GM18508 (cell line): ENCODE measurements around the gene DIP2C.
"Not testable (repeated sequence)": the region's sequence is repeated elsewhere in the genome, so short reads cannot be mapped to it uniquely, and the experiment has no call there.

Source experiments
- ATAC-seq: cut with Tn5 transposase; IDR thresholded peaks from one replicate; pipeline ENCODE4 v1.9.1; 2021; ENCODE audit warnings: moderate number of reproducible peaks; ENCODE audit not compliant: insufficient read depth, unreplicated experiment

The DIP2C gene

DNA sequence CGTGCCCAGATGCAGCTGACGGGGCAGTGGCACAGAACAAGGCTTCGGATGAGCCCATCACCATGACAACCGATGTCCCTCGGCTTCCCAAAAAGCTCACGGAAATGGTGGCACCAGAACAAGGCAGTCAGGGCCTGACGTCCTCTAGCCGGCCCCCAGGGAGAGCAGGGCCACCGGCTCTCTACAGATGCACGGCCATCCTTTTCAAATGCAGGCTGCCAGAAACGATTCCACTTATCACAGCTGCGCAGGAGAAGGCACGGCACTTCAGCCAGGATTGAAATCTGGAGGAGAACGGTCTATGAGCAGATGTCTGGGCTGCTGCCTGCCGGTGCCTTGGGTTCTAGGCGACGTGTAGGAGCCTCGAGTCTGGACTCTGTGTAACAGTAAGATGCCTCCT, 330.4 kb downstream of the DIP2C start:
- no peak for ATAC-seq

DNA sequence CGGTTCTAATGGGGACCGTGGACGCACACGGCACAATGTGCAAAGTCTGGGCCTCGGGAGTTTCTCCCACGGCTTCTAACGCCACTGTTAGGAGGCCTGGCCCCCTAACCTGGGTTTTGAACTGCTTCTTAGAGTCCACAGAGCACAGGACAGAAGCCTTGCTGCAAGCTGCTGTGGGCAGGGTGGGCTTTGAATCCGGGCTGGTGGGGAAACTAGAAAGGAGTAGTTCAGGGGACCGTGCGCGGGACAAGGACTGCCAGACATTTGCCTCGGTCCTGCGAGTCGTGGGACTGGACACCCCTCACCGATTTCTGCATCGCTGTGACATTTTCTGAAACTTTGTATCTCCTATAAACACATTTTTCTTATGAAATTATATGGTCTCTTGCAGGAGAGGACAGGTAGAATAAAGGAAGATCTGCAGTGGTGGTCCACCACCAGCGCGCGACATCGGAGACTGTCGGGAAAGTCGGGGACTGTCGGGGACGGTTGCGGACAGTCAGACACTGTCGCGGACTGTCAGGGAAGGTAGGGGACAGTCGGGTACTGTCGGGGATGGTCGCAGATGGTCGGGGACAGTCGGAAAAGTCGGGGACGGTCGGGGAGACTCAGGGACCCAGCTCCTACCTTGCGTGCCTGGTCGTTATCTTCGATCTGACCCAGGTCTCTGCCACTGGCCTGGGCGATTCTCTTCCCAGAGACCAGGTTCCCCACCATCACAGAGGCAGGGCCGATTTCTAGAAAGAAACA, 332.1 kb downstream of the DIP2C start:
- ATAC-seq, result no peak

DNA sequence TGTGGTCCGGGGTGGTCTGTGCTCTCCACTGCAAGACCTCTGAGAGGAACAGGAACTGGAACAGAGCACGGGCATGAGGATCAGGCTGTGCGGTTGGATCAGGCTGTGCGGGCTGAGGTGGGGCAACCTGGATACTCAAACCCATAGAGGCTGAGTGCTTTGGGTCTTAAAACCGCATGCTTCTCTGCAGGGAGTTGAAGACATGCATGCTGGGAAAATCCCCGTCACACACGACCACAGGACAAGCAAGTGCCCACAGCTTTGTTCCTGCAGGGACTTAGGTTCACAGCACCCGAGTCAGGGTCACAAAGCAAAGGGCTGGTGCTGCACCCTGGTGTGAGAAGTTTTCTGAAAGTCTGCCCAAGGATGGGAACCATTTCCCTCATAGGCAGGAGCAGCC, 333.0 kb downstream of the DIP2C start:
- ATAC-seq, result no peak

DNA sequence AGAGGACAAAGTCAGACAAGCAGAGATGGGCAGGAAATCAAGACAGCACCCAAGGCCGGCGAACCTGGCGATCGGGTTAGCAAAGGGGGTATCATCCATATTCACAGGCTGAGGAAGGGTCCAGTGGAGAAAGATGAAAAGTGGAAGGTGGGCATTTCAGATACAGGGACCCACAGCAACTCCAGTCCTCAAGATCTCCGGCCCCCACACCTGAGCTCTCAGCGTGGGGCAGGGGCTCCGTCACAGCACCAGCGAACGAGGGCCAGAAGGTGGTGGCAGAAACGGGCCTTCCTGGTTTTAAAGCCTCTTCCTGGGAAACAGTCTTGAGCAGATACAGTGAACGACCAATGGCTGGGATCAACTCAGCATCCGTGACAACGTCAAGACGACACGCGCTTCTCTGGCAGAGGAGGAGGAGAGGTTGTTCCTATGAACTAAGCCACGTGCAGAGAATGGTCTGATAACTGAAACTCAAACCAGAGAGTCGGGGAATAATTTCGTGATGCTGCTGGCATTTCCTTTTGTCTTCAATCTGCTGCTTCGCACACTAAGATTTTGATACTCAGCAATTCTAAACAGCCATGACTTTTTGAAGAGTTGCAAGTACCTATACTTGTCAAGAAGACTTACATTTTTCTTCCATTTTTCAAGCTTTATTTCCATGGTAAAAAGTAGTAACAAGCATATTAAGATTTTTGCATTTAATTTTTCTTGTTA, 334.4 kb downstream of the DIP2C start:
- no peak for ATAC-seq

DNA sequence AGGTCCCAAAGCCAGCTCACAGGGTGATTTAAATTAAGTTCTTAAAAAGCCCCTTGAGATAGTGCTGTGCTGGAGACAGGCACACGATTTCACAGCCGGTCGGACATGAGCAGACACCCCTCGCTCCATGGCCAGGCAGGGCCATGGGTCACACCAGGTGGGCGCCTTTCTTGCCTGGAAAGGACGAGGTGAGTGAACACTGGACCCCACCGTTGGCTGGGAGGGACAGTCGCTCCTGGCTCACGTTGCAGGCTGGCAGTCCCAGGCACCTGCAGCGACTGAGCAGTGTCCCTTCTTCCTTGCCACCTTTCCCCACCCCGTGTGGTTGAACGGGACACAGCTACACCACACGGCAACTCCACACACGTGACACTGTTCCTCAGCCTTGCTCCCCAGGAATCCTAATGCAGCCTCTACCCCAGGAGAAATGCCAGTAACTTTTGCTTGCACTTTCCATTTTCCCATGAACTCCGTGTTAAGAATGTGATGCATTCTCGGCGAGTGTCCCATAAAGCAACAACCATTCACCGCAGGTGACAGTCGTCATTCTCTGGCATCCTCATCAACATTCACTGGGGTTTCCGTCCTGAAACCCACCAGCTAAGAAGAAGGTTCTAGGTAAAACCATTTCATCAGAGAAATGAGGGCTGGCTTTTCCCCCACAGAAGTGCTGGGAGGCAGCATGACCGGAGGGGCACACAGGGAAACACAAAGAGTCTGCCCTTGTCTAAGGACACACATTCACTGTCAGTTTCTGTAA, 336.8 kb downstream of the DIP2C start:
- no peak for ATAC-seq

DNA sequence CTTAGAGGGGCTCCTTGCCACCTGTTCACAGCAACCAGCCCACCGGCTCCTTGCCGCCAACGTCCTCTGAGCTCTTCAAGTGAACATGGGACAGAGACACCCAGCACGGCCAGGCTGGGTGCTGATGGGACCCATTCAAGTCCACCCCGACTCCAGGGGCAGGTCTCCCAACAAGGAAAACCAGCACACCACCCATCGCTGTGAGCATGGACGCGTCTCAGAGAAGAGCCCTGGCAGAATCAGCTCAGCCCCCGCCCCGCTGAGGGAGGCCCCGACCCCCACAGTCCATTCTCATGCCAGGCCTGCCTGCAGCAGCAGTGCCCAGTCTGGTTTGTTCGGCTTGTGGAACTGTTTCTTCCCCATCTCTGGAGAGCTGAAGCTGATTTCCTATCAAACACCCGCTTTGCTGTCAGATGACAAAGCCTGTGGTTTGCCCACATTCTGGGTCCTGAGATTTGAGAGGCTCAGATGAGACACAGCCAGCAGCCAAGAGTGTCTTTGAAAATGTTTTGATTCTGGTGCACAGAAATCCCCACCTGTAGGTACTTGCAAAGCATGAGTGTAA, 337.6 kb downstream of the DIP2C start:
- ATAC-seq, result no peak

DNA sequence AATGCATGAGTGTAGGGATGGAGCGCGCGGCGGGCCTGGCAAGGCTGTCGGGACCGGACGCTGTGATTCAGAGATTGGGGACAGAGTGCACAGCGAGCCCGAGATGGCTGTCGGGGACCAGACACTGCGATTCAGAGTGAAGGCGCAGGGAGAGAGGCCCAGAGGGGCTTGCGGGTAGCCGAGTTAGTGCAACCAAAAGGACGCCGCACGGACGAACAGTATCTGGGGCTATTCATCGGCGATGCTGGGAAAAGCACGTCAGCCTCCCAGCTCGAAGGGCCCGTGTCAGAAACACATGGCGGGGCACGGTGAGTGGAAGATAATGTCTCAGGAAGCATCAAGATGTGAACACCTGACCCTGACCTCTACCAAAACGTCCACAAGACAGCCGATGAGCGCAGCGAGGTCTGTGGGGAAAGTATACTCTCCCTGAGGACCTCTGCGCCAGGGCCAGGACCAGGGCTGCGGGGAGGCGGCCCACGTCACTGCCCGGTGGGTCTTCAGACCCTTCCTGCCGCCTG, 338.4 kb downstream of the DIP2C start:
- no peak for ATAC-seq

DNA sequence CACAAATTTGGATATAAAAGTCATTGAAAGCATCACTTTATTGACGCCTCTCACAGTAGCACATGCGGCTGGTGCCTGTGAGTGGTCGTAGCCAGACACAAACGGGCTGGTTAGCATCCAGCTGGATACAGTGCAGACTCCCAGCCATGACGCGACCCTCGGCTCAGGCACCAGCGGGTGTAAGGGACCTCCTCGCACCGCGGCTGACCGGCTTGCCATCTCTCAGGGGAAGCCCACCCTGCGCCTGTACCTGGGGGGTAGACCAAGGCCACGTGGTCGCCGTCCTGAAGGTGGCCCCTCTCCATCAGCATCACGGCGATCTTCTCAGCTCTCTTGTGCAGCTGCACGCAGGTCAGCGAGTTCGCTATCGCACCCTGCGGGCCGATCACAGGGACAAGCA, 340.4 kb downstream of the DIP2C start:
- ATAC-seq, result no peak

DNA sequence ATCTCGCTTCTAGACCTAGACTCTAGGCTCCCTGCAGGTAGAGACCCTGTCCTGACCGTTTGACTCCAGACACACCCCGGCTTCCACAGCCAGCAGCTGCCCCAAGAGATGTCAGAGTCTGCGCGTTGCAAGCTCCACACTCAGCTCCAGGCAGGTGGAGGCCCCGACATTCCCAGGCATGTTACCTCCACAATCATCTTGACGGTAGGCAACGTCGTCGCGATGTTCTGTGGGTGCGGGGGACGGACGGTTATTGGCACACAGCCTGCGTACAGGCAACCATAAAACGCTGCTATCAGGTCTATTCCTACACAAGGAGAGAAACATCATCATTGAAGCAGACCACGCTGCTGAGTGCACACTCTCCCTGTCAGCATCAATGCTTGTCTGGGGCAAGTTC, 341.0 kb downstream of the DIP2C start:
- ATAC-seq, result no peak

DNA sequence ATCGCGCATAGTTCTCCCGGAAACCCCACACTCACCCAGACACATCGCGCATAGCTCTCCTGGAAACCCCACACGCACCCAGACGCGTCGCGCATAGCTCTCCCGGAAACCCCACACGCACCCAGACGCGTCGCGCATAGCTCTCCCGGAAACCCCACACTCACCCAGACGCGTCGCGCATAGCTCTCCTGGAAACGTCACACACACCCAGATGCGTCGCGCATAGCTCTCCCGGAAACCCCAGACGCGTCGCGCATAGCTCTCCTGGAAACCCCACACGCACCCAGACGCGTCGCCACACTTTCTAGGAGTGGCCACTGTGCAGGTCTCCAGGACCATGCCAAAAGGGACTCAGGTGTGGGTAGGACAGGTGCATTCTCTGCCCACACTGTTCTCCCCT, 341.7 kb downstream of the DIP2C start:
- not testable (repeated sequence) for ATAC-seq

DNA sequence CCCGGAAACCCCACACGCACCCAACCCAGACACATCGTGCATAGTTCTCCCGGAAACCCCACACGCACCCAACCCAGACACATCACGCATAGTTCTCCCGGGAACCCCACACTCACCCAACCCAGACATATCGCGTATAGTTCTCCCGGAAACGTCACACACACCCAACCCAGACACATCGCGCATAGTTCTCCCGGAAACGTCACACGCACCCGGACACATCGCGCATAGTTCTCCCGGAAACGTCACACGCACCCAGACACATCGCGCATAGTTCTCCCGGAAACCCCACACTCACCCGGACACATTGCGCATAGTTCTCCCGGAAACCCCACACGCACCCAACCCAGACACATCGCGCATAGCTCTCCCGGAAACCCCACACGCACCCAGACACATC, 342.3 kb downstream of the DIP2C start:
- not testable (repeated sequence) for ATAC-seq

DNA sequence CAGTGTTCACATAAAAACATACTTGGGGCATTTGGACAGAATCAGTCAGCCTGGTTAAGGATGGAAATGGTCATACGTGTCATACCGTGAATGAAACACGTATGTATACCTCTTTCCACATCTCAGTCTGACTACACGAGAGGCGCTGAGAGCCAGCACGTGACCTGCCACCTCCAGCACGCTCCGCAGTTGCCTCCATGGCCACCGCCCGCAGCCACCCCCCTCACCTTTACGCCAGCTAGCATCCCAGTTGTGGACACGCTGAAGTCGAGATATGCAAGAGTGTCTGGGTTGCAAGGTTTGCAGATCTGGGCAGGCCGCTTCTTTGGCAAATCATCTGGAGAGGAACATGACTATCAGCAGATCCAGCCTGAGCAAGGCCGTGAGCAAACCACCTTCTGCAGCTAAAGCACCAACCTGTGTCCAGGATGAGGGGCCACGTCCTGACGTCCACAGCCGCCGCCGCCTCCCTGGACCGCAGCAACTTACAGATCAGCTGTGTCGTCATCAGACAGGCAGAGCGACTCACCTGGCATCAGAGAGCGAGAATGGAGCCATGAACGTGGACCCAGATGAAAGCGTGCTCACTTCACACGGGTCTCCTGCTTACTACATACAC, 344.8 kb downstream of the DIP2C start:
- no peak for ATAC-seq

DNA sequence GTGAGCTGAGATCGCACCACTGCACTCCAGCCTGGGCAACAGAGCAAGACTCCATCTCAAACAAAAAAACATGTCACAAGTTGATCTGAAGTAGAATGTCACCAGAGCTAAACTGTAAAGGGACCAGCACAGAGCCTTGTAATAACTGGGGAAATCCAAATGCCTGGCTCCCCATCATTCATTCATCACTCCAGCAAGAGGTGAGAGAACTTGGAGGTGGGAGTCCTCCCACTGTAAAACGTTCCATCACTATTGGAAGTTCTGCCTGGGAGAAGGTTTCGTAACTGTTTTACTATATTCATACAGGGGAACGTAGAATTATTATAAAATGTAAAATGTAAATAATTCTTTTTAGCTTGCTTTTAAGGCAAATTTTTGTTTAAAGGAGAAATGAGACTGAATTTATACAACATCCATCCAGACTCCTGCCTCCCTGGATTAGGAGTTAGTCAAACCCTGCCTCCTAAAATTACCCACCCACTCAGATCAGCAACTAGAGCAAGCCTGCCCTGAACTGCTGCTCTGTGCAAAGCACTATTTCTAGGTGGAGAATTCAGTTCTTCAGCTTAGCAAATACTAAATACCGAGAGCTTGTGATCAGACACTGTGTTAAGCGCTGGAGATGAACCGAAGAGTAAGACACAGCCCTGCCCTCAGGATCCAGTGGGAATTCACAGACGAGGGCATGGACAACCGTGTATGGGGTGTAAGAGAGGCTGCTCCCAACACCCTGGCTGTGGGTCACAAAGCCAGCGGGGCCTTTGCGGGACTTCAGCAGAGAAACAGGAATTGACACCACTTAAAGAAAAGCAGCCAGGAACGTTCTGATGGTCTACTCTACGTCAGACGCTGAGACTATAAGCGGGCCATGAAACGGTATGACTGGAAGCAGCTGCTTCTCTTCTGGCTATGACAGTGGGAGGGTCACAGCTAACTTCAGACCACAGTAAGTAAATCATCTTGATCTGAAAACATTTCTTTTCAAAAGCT, 345.9 kb downstream of the DIP2C start:
- no peak for ATAC-seq

DNA sequence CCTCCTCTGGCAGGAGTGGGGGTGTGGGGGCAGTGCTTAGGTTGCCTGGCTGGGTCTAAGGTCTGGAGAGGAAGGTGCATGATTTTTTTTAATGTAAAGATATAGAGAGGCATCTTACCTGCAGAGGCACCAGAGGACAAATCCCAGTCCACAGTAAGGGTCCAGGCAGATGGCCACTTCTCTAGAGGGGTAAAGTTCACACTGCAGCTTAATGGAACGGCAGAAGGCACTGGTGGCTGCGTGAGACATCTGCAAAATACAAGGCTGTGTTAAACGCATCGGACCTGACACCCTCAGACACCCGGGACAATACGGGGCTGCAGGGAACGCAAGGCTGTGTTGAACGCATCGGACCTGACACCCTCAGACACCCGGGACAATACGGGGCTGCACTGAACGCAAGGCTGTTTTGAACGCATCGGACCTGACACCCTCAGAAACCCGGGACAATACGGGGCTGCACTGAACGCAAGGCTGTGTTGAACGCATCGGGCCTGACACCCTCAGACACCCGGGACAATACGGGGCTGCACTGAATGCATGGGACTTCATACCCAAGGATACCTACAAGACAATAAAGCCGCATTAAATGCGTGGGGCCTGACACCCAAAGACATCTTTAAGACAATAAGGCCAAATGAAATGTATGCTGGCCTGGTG, 348.3 kb downstream of the DIP2C start:
- no peak for ATAC-seq

DNA sequence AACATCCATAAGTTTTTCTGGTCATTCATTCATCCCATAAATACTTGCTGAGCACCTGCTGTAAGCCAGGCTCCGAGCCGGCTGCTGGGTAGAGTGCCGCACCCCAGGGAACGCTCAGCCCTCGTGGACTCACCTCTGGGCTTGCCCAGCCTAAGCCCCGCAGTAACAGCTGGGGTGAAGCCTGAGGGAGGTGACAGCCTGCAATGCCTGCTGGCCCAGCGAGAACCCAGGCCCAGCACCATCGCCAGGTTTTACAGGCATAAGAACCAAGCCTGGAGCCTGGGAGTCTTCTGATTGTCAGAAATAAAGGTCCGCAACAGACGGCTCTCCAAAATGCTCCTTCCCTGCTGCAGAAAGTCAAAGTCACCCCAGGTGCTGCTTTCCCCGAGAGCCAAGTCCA, 348.8 kb downstream of the DIP2C start:
- ATAC-seq, result no peak

DNA sequence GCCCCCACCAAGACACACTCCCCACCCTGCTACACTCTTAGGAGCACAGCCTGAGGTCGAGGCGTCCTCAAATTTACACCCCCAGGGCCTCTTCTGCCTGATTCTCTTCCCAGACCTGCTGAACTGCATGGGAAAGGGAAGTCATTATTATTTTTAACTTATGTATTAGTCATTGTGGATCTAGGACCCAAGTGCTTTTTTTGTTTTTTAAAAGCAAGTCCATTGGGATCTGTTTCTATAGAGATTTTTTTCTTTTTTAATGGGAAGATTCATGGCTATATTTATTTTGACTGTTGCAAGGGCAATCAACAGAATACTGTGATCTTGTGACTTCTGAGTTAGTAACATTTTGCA, 350.5 kb downstream of the DIP2C start:
- ATAC-seq, result no peak

DNA sequence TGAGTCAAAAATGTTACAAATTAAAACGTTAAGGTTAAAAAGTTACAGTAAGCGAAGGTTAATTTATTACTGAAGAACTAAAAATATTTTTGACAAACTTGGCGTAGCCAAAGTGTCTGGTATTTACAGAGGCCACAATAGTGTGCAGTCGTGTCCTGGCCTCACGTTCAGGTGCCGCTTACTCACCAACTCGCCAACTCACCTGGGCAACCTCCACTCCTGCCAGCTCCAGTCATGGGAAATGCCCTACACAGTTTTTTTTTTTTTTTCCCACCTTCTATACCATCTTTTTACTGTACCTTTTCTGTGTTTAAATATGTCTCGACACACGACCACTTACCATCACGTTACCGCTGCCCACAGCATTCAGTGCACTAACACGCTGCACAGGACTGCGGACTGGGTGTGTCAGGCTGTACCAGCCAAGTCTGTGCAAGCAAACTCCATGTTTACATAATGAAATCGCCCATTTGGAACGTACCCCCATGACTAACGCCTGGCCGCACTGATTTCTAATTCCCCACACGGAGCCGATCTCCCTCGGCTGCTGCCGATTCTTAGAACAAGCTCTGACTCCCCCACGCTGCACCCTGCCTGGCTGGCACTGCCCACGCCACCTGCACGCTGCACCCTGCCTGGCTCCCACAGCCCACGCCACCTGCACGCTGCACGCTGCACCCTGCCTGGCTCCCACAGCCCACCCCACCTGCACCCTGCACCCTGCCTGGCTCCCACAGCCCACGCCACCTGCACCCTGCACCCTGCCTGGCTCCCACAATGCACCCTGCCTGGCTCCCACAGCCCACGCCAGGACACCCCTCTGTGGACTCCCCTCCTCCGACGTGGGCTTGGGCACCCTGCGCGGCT, 351.1 kb downstream of the DIP2C start:
- no peak for ATAC-seq

DNA sequence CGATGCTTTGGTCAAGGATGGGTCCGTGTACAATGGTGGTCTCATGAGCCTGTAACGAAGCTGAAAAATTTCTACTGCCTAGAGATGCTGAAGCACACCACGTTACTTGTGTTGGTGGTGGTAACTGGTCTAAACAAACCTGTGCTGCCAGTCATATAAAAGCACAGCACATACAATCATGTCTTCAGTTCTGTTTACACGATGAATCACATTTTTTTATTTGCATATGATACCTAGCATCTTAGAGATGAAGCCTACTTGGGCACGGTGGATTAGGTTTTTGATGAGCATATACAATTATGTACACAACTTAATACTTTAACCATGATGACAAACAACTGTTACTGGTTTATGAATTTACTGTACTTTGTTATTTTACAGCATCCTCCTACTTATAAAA, 353.2 kb downstream of the DIP2C start:
- no peak for ATAC-seq
